Keratinocyte (primary cell): ENCODE data around the gene OR13J1.

Experiments
- CTCF ChIP-seq, 3 experiments: IDR thresholded peaks in 1 of 3; conservative IDR thresholded peaks in 1 of 3; optimal IDR thresholded peaks in 1 of 3; 2 replicates in 2 of 3; 3 replicates in 1 of 3; pipeline versions ENCODE3 to v1.5.1; 2011; ENCODE audit warnings: low read length in 3 of 3, mild to moderate bottlenecking in 3 of 3, moderate library complexity in 2 of 3, control low read depth in 1 of 3, inconsistent platforms in 1 of 3; ENCODE audit not compliant: insufficient read depth in 2 of 3; ENCODE audit errors: extremely low read depth in 1 of 3
- EZH2 ChIP-seq: IDR thresholded peaks from one replicate; pipeline ENCODE4 v1.6.1; 2012; ENCODE audit warnings: inconsistent platforms, mild to moderate bottlenecking, low read length, moderate library complexity

- TF ChIP-seq EZH2 (no peak), CTCF (optimal IDR thresholded peaks at IDR 0.05 in 1 of 3, IDR thresholded peaks at IDR 0.05 in 1 of 3, conservative IDR thresholded peaks at IDR 0.05 in 1 of 3; ENCODE audit: extremely low read depth in 1 of 3, insufficient read depth in 2 of 3, low read length in 3 of 3) (no peak)
These were observed 47.3 kb downstream of the OR13J1 start for GRCh38 chr9:35822926-35823325.
